Upper lobe of left lung (tissue), 4 donors: ENCODE results near the gene MYBPHL.

Source experiments
- EP300 ChIP-seq, 4 donors: sonication (generic); formaldehyde crosslinking; IDR thresholded peaks; one replicate each; pipeline ENCODE4 v1.5.1; 2017; ENCODE audit warnings: antibody characterized with exemption in 4 of 4, control low read depth in 2 of 4
- POLR2A ChIP-seq, 4 donors: fragments of 450-650 bp; IDR thresholded peaks; one replicate each; pipeline ENCODE4 v1.5.1; 2016 to 2017; ENCODE audit warnings: antibody characterized with exemption in 4 of 4, mild to moderate bottlenecking in 2 of 4
- POLR2AphosphoS5 ChIP-seq, 2 donors: sonication (generic); formaldehyde crosslinking; IDR thresholded peaks; one replicate each; pipeline ENCODE4 v1.5.1; 2017; ENCODE audit warnings: antibody characterized with exemption in 2 of 2
- TF ChIP-seq, protein P1 (sequence below), 6 experiments: fragments of 450-650 bp in 4 of 6; fragments of 200-600 bp in 2 of 6; sonication (generic) in 2 of 6; IDR thresholded peaks; one replicate each; pipeline ENCODE4 v1.5.1; 2016 to 2019; ENCODE audit warnings: antibody characterized with exemption in 6 of 6

DNA sequence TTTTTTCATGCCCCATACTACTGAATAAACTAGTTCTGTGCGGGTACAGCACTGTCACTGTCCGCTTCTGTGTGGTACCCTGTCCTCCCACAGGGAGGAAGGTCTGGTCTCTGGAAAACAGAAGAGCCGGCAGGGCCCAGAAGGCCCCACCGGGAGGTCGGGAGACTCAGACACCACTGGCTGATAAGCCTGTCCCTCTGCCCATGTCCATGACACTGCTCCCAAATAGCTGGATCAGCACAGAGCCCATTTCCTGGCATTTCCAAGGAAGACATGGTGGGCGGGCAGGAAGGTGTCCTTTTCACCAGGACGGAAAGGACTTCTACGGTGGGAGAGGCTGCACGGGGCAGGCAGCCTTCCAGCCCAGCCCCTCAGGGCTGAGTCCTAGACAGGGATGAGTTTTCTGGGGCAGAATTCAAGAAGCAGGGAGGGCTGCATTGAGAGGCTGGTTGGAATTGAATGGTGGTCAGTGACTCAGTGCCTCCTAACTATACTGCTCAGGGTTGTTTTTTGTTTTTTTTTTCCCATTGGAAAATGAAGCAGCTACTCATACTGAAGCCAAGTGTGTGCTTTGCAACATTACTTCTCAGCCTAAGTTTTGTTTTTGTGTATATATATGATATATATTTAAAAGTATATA is 31.0 kb downstream of the MYBPHL start:
- TF ChIP-seq, protein P1, sequence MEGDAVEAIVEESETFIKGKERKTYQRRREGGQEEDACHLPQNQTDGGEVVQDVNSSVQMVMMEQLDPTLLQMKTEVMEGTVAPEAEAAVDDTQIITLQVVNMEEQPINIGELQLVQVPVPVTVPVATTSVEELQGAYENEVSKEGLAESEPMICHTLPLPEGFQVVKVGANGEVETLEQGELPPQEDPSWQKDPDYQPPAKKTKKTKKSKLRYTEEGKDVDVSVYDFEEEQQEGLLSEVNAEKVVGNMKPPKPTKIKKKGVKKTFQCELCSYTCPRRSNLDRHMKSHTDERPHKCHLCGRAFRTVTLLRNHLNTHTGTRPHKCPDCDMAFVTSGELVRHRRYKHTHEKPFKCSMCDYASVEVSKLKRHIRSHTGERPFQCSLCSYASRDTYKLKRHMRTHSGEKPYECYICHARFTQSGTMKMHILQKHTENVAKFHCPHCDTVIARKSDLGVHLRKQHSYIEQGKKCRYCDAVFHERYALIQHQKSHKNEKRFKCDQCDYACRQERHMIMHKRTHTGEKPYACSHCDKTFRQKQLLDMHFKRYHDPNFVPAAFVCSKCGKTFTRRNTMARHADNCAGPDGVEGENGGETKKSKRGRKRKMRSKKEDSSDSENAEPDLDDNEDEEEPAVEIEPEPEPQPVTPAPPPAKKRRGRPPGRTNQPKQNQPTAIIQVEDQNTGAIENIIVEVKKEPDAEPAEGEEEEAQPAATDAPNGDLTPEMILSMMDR (IDR thresholded peaks at IDR 0.05), result no peak
- no peak for TF ChIP-seq POLR2AphosphoS5 (IDR thresholded peaks at IDR 0.05)
- TF ChIP-seq POLR2A (IDR thresholded peaks at IDR 0.05), result no peak
- no peak for TF ChIP-seq EP300 (IDR thresholded peaks at IDR 0.05)
